CD4-positive, alpha-beta memory T cell (primary cell): ENCODE measurements around the gene TSC2. TPM values are rescaled to one million over a fixed set of nuclear protein-coding genes. Genes with fewer than 3 reads are reported as not detected.

Source experiments
- CTCF ChIA-PET: fragments of 350-600 bp; sonication (Branson Sonifier 250); formaldehyde crosslinking; loops from one replicate; lab custom pipeline; 2021; ENCODE audit warnings: inconsistent platforms; ENCODE audit not compliant: partially characterized antibody; lab: Charles Lee
- POLR2A ChIA-PET: fragments of 350-600 bp; sonication (Branson Sonifier 250); formaldehyde crosslinking; loops from one replicate; lab custom pipeline; 2021; ENCODE audit not compliant: partially characterized antibody; lab: Charles Lee
- DNase-seq, 5 donors: peaks; one replicate each; pipeline versions ENCODE4 v3.0.0 to v3.0.0-alpha.2; 2020 to 2022; ENCODE audit warnings: mixed read lengths in 1 of 5
- H3K27ac ChIP-seq: one replicate; pipeline ENCODE4 v1.7.0; 2013; ENCODE audit warnings: low read depth, low read length
- H3K27me3 ChIP-seq: 2 replicates; pipeline ENCODE4 v1.7.0; 2013; ENCODE audit warnings: mild to moderate bottlenecking, low read length, moderate library complexity; ENCODE audit not compliant: insufficient read depth
- H3K36me3 ChIP-seq: 2 replicates; pipeline ENCODE4 v1.7.0; 2013; ENCODE audit warnings: mild to moderate bottlenecking, low read length, moderate library complexity; ENCODE audit not compliant: insufficient read depth
- H3K4me1 ChIP-seq: 2 replicates; pipeline ENCODE4 v1.7.0; 2013; ENCODE audit warnings: mild to moderate bottlenecking, low read length, moderate library complexity; ENCODE audit not compliant: insufficient read depth
- H3K4me3 ChIP-seq, 2 donors: one replicate each; pipeline ENCODE4 v1.7.0; 2013; ENCODE audit warnings: low read length in 2 of 2, mild to moderate bottlenecking in 1 of 2
- H3K9me3 ChIP-seq, 2 donors: one replicate each; pipeline ENCODE4 v1.7.0; 2013; ENCODE audit warnings: low read length in 2 of 2, control low read depth in 1 of 2; ENCODE audit not compliant: control insufficient read depth in 1 of 2
- H3K27ac Mint-ChIP-seq, 7 donors: one replicate each; pipeline ENCODE4 v1.8.0; 2020 to 2021; ENCODE audit warnings: mixed read lengths in 7 of 7, mild to moderate bottlenecking in 6 of 7, inconsistent platforms in 3 of 7, moderate library complexity in 3 of 7
- H3K27me3 Mint-ChIP-seq, 2 donors: one replicate each; pipeline ENCODE4 v1.8.0; 2020 to 2021; ENCODE audit warnings: mixed read lengths in 2 of 2
- H3K36me3 Mint-ChIP-seq, 2 donors: one replicate each; pipeline ENCODE4 v1.8.0; 2020 to 2021; ENCODE audit warnings: mixed read lengths in 2 of 2, inconsistent platforms in 1 of 2, mild to moderate bottlenecking in 1 of 2
- H3K4me1 Mint-ChIP-seq, 4 donors: one replicate each; pipeline ENCODE4 v1.8.0; 2020 to 2021; ENCODE audit warnings: mixed read lengths in 4 of 4, mild to moderate bottlenecking in 1 of 4
- H3K4me3 Mint-ChIP-seq, 8 donors: one replicate each; pipeline ENCODE4 v1.8.0; 2020 to 2021; ENCODE audit warnings: mixed read lengths in 8 of 8, mild to moderate bottlenecking in 7 of 8, moderate library complexity in 6 of 8, inconsistent platforms in 3 of 8
- H3K9me3 Mint-ChIP-seq, 8 donors: one replicate each; pipeline ENCODE4 v1.8.0; 2020 to 2021; ENCODE audit warnings: mixed read lengths in 8 of 8, mild to moderate bottlenecking in 5 of 8, inconsistent platforms in 3 of 8, moderate library complexity in 1 of 8
- intact Hi-C: fragments of 100-400 bp; cut with micrococcal nuclease; formaldehyde crosslinking; loops from one replicate; pipeline ENCODE4 v1.15.1; 2023
- polyA plus RNA-seq, 2 donors: library from polyadenylated mRNA; unstranded; fragments of 300-500 nt; fragmentation: Illumina TruSeq; gene quantifications; one replicate each; pipeline ENCODE4 v1.2.3, GENCODE V29; 2021
- total RNA-seq, 2 experiments: library from RNA; stranded (reverse); gene quantifications; one replicate each; pipeline ENCODE4 v1.2.3, GENCODE V29; 2021

Gene TSC2
- total and polyA plus RNA-seq, 4 experiments from 2014 or later = 20.7 to 177 (median 104) TPM

DNA sequence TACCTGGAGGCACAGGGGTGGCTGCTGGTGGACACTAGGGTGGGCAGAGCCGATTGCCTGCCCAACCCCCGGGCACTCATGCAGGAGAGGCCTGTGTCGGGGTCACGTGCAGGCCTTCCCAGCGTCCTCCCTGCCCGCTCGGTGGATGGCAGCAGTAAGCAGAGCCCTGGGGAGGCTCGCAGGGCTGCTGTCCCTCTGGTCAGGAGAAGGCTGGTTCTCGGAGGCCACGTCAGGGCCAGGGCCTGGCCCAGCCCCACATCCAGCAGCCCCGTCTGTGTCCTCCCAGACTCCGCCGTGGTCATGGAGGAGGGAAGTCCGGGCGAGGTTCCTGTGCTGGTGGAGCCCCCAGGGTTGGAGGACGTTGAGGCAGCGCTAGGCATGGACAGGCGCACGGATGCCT, 35.6 kb downstream of the TSC2 start:
- Mint-ChIP-seq H3K4me1 (no peaks in the 10 kb centered on the region), H3K4me3 (no peak overlapping the region), H3K27ac (peak overlapping the region in 1 of 7 donors; percentile 66), H3K27me3 (no peaks in the 10 kb centered on the region), H3K36me3 (peaks cover 4 to 21% of the 10 kb centered on the region in 2 donors), H3K9me3 (no peaks in the 10 kb centered on the region)
- DNase-seq = no peak
- Histone ChIP-seq H3K9me3 (no peaks in the 10 kb centered on the region), H3K4me1 (no peaks in the 10 kb centered on the region), H3K27me3 (no peaks in the 10 kb centered on the region), H3K4me3 (no peak overlapping the region), H3K36me3 (peaks cover 12% of the 10 kb centered on the region), H3K27ac (no peak overlapping the region)
- intact Hi-C loops = no loop called here
- ChIA-PET POLR2A (no interaction called here), CTCF (no interaction called here)

DNA sequence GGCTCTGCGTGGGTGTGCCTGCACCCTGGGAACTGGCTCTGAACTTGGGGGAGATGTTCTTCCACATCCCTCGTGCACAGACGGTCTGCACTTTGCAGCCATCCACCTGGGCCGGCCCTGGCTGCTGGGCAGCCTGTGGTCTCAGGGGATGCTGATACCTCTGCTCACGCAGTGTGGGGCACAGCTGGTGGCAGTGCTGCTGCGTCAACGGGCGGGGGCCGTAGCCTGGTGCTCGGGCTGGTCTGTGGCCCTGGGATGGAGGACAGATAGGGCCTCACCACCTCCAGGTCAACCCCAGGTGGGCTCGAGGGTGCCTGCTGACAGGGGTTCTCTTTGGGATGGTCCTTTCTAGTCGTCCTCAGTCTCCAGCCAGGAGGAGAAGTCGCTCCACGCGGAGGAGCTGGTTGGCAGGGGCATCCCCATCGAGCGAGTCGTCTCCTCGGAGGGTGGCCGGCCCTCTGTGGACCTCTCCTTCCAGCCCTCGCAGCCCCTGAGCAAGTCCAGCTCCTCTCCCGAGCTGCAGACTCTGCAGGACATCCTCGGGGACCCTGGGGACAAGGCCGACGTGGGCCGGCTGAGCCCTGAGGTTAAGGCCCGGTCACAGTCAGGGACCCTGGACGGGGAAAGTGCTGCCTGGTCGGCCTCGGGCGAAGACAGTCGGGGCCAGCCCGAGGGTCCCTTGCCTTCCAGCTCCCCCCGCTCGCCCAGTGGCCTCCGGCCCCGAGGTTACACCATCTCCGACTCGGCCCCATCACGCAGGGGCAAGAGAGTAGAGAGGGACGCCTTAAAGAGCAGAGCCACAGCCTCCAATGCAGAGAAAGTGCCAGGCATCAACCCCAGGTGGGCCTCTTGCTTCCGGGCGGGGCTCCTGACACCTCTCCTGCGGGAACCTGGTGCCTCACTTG, 36.3 kb downstream of the TSC2 start:
- ChIA-PET CTCF (no interaction called here), POLR2A (no interaction called here)
- intact Hi-C loops = no loop called here
- peaks cover 8% of the 10 kb centered on the region for H3K36me3 ChIP-seq
- H3K9me3 ChIP-seq = no peaks in the 10 kb centered on the region
- Mint-ChIP-seq H3K4me3 (no peak overlapping the region), H3K27me3 (no peaks in the 10 kb centered on the region), H3K36me3 (peaks cover 4 to 28% of the 10 kb centered on the region in 2 donors), H3K27ac (no peak overlapping the region), H3K9me3 (no peaks in the 10 kb centered on the region), H3K4me1 (no peaks in the 10 kb centered on the region)
- no peak for DNase-seq
- no peak overlapping the region for H3K4me3 ChIP-seq
- H3K27me3 ChIP-seq = no peaks in the 10 kb centered on the region
- H3K4me1 ChIP-seq = no peaks in the 10 kb centered on the region
- H3K27ac ChIP-seq = no peak overlapping the region

DNA sequence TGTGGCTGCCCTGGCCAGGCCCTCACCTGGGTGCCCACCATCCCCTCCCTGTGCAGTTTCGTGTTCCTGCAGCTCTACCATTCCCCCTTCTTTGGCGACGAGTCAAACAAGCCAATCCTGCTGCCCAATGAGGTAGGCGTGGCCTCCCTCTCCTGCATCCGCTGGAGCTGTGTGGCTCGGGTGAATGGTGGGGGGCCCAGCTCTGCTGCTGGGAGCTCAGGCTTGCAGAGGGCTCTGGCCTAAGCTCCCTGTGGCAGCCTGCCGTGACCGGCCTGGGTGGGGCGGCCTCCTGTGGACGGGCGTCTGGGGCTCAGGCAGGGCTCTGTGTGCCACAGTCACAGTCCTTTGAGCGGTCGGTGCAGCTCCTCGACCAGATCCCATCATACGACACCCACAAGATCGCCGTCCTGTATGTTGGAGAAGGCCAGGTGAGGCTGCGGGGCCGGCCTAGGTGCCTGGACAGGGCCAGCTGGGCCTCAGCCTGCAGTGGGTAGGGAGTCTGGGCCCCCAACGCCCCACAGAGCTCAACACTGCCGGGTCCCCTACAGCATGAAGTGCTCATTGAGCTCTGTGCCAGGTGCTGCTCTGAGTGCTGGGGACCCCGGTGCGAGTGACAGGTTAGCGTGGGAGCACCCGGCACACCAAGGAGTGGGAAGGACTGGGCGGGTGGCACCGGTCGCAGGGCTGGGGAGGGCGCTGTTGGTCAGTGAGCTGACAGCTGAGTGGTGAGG, 37.3 kb downstream of the TSC2 start:
- no peak overlapping the region for H3K27ac Mint-ChIP-seq
- peaks cover 4 to 29% of the 10 kb centered on the region in 2 donors for H3K36me3 Mint-ChIP-seq
- no peaks in the 10 kb centered on the region for H3K4me1 Mint-ChIP-seq
- no peak for DNase-seq
- H3K27me3 ChIP-seq = no peaks in the 10 kb centered on the region
- H3K4me1 ChIP-seq = no peaks in the 10 kb centered on the region
- H3K9me3 Mint-ChIP-seq = no peaks in the 10 kb centered on the region
- intact Hi-C loops = no loop called here
- no peak overlapping the region for H3K27ac ChIP-seq
- no peaks in the 10 kb centered on the region for H3K27me3 Mint-ChIP-seq
- H3K4me3 Mint-ChIP-seq = no peak overlapping the region
- ChIA-PET POLR2A (no interaction called here), CTCF (interaction anchor here (1.6 kb wide), 1 partner anchor 56 kb away, joined by 4 read pairs; no protein-coding TSS in a partner anchor)
- no peaks in the 10 kb centered on the region for H3K9me3 ChIP-seq
- H3K36me3 ChIP-seq = peaks cover 3% of the 10 kb centered on the region
- H3K4me3 ChIP-seq = no peak overlapping the region

- no peak overlapping the region for H3K4me3 Mint-ChIP-seq
- no peaks in the 10 kb centered on the region for H3K27me3 Mint-ChIP-seq
- intact Hi-C loops = no loop called here
- H3K4me3 ChIP-seq = no peak overlapping the region
- no peaks in the 10 kb centered on the region for H3K9me3 Mint-ChIP-seq
- no peaks in the 10 kb centered on the region for H3K27me3 ChIP-seq
- H3K27ac Mint-ChIP-seq = no peak overlapping the region
- H3K9me3 ChIP-seq = no peaks in the 10 kb centered on the region
- DNase-seq = no peak
- ChIA-PET POLR2A (no interaction called here), CTCF (interaction anchor here (1.6 kb wide), 1 partner anchor 55 kb away, joined by 4 read pairs; no protein-coding TSS in a partner anchor)
- peaks cover 4 to 26% of the 10 kb centered on the region in 2 donors for H3K36me3 Mint-ChIP-seq
- H3K4me1 Mint-ChIP-seq = no peaks in the 10 kb centered on the region
- no peaks in the 10 kb centered on the region for H3K4me1 ChIP-seq
- no peak overlapping the region for H3K27ac ChIP-seq
- peaks cover 3% of the 10 kb centered on the region for H3K36me3 ChIP-seq
Measured at GRCh38 chr16:2085669-2086068, 37.9 kb downstream of the TSC2 start.

DNA sequence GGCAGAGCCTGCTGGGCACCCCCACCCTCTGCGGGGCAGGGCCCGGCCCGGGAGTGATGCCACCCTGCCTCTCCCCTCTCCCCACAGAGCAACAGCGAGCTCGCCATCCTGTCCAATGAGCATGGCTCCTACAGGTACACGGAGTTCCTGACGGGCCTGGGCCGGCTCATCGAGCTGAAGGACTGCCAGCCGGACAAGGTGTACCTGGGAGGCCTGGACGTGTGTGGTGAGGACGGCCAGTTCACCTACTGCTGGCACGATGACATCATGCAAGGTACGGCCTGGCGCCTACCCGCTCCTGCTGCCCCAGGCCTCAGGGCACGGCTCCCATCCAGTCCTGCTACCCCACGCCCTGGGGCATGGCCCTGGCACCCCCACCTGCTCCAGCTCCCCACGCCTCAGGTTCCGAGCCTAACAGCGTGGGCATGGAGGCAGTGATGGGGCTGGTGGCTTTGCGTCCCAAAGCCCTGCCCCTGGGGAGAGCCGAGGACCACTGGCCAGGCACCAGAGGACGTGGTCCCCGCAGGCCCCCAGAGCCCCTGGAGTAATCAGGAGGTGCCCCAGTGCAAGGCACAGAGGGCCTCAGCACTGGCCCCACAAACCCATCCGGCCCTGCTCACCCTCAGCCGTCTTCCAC, 38.4 kb downstream of the TSC2 start:
- H3K9me3 ChIP-seq = no peaks in the 10 kb centered on the region
- H3K27ac ChIP-seq = no peak overlapping the region
- DNase-seq = no peak
- H3K27me3 ChIP-seq = no peaks in the 10 kb centered on the region
- CTCF ChIA-PET = interaction anchor here (1.6 kb wide), 1 partner anchor 55 kb away, joined by 4 read pairs; no protein-coding TSS in a partner anchor
- H3K36me3 ChIP-seq = peaks cover 3% of the 10 kb centered on the region
- Mint-ChIP-seq H3K9me3 (no peaks in the 10 kb centered on the region), H3K4me3 (no peak overlapping the region), H3K27me3 (no peaks in the 10 kb centered on the region), H3K27ac (no peak overlapping the region), H3K4me1 (no peaks in the 10 kb centered on the region), H3K36me3 (peaks cover 4 to 26% of the 10 kb centered on the region in 2 donors)
- H3K4me3 ChIP-seq = no peak overlapping the region
- H3K4me1 ChIP-seq = no peaks in the 10 kb centered on the region
- POLR2A ChIA-PET = no interaction called here
- intact Hi-C loops = no loop called here

DNA sequence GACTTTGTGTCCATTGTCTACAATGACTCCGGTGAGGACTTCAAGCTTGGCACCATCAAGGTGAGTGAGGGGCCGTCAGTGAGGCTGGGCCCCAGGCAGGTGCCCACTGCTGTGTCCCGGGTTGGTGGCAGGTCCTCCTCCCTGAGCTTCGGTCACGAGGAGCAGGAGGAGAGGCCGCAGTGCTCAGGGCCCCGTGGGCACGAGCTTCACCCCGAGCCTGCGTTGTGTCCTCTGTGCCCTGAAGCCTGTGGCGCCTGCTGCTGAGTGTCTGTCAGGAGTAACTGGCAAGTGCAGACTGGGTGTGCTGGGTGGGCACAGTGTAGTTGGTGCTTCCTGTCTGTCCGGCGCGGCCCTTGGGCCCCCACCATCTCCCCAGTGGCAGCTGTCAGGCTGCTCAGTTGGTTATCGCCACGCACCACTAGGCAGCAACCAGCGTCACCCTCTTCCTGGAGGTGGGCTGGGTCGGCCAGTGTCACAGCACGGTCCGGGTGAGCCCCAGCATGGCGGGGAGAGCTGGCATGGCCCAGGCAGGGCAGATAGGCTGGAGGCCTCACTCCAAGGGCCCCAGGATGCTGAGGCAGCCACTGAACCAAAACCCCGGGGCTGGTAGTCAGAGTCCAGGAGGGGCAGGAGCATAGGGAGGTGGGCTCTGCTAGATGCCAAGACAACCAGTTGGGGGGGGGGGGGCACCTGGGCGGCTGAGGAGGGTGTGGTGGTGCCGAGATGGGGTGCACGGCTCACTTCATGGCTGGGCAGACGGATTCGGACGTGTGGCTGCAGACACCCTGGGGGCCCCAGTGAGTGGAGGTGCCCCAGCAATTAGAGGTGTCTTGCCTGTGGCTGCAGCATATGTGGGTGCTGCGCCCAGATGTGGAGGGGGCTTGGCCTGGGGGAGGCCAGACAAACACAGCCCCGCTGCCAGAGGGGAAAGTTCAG, 39.3 kb downstream of the TSC2 start:
- CTCF ChIA-PET = interaction anchor here (0.6 to 1.6 kb wide), 2 partner anchors 54 to 215 kb away, joined by 3 to 4 read pairs; partner anchors contain the start of gene MEIOB
- H3K27ac Mint-ChIP-seq = peak overlapping the region in 1 of 7 donors; percentile 57
- H3K36me3 Mint-ChIP-seq = peaks cover 4 to 26% of the 10 kb centered on the region in 2 donors
- H3K9me3 ChIP-seq = no peaks in the 10 kb centered on the region
- H3K9me3 Mint-ChIP-seq = no peaks in the 10 kb centered on the region
- H3K27ac ChIP-seq = no peak overlapping the region
- POLR2A ChIA-PET = no interaction called here
- H3K27me3 ChIP-seq = no peaks in the 10 kb centered on the region
- intact Hi-C loops = no loop called here
- no peak overlapping the region for H3K4me3 ChIP-seq
- H3K4me3 Mint-ChIP-seq = peak overlapping the region in 1 of 8 donors; percentile 31
- no peaks in the 10 kb centered on the region for H3K27me3 Mint-ChIP-seq
- no peaks in the 10 kb centered on the region for H3K4me1 ChIP-seq
- no peak for DNase-seq
- H3K4me1 Mint-ChIP-seq = no peaks in the 10 kb centered on the region
- H3K36me3 ChIP-seq = peaks cover 3% of the 10 kb centered on the region
